Stimulated activated CD4-positive, alpha-beta T cell treated with anti-CD3 and anti-CD28 coated beads, Interleukin-4, amount 100 ng/mL, for 4 hours (primary cell): Measurements from ENCODE around the gene NOB1.
"Not testable (repeated sequence)": the region's sequence is repeated elsewhere in the genome, so short reads cannot be mapped to it uniquely, and the experiment has no call there.

Experiments used
- DNase-seq, 2 experiments: peaks; one replicate each; pipeline ENCODE4 v3.0.0-alpha.2; 2020

The NOB1 gene

DNA sequence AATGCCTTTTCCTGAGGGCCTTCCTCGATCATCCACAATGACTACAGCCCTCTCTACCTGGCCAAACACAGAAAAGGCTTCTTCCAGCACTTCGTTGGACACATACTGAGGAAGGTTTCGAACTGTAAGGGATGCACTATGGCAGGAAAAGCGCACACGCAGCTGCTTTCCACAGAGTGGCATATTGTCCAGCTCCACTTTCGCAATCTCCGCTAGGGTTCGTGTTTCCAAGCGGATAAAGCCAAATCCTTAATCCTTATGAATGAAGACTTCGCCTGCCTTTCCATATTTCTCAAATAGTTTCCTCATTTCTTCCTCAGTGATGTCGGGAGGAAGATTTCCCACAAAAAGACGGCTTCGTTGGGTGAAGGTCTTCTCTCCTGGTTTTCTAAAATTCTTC is 2.6 kb upstream of the NOB1 start:
- DNase-seq, result not testable (repeated sequence)

DNA sequence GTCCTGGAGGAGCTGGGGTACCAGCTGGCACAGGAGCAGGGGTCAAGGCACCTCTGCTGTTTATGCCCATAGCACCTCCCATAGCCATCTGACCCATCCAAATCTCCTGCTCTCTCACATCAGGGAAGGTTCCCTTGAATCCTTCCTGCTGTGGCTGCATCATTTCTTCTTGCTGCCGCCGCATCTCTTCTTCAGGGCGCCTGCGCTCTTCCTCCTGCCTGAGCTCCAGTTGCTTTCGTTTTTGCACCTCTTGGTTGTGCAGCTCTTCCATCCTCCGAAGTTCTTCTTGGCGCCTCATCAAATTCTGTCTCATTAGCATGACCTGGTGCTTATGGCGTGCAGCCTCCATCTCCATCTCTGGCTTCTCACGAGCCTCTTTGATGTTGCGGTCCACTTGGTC is 2.0 kb upstream of the NOB1 start:
- DNase-seq, result no peak

DNA sequence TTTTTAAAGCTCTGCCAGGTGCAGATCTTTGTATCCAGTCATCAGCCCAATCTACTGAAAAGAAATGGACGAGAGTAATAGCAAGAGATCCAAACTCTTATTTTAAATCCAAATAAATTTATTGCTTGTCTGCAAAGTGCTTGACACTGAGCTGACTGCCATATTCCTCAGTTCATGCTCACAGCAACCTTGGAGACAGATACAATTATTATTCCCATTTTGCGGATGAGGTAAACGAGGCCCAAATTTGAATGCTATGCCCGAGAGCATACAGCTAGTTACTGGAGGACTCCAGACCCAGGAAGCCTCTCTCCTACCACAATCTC is 620 bp downstream of the NOB1 start:
- no peak for DNase-seq

DNA sequence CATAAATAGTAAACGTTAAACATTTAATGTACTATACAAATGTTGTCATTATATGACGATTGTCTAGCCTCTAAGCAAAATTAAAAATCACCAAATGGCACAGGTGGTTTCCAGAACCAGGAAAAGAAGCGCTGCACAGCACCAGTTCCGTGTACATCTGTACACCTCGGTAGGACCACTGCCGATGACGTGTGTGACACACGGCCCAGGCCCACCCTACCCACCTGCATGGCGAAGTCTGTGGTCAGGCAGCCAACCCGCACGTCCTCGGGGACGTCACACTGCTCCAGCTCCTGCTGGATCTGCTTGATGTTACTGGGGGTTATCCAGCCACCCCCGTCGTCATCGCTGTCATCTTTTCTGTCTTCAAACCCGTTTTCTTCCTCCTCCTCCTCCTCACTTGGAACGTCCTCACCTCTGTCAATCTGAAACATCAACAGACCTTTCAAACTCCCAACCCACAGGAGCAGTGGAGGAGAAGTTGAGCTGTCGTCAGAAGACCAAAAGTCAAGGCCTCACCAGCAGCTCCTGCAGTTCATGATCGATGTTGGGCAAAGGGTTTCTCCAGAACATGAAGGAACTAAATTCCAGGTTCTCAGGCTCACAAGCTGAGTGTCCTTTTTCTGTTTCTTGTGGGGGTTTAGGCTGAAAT is 5.9 kb downstream of the NOB1 start:
- DNase-seq, result no peak

DNA sequence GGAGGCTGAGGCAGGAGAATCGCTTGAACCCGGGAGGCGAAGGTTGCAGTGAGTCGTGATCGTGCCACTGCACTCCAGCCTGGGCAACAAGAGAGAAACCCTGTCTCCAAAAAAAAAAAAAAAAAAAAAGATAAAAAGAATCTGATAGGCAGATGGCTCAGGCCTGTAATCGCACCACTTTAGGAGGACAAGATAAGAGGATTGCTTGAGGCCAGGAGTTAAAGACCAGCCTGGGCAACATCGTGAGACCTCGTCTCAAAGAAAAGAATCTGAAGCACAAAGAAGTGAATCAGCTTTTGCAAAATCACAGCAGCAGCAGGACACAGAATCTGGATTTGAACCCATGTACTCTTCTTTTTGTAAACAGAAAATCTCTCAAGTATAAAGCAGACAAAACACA is 7.6 kb downstream of the NOB1 start:
- no peak for DNase-seq

GRCh38 chr16:69745959-69746358 is 8.8 kb downstream of the NOB1 start:
- no peak for DNase-seq

DNA sequence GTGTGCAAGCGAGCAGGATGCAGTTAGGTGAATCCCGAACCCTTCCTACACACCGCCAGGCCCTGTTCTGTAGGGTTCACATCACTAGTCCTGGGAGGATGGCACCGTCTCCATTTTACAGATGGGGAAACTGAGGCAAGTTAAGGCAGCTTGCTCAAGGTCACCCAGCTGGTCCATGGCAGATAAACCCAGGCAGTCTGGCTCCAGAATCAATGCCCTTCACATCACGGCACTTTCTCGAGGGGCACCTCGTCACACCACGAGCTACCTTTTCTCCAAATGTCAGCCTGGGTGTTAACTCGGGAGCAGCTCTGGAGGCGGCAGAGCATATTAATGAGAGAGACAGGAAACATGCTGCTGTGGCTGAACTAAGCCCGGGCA is 9.5 kb downstream of the NOB1 start:
- no peak for DNase-seq

GRCh38 chr16:69744363-69745231 is 10.1 kb downstream of the NOB1 start:
- no peak for DNase-seq

DNA sequence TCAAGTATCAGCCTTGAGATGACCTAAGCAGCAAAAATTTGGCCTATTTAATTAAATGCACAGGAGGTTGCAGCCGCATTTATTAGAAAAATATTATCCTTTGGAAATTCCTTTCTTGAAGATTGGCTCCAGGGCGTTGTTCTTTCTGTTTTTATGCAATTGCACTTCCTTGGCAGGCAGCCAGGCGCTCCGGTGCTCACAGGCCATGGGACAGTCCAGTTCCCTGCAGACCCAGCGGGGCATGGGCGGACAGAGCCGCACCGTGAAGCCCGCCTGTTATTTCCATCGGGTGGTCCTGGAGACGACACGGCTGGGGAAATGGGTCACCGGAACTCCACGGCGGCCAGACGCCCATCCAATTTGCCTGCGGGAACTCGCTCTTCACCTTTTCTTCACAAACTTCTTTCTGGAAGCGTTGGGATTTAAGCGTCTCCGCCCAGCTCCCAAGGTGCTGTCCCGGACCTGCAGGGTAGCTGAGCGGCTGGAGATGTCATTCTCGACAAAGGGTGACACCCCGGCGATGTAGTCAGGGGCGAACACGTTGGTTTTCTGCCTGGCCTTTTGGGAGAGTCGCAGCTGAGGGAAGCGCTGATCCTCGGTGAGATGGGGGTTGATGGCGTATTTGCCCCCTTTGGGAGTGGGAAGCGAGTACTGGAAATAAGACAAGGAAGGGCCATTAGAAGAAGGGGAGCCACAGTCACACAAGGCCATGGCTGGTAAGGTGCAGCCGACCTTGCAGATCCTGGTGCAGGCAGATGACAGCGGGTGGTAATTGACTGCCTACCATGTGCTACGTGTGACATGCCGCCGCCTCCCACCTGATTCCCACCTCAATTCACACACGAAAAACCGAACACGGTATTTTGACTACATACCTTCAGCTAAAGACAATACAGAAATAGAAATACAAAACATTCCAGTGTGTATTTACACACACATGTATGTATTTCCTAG is 12.5 kb downstream of the NOB1 start:
- no peak for DNase-seq

DNA sequence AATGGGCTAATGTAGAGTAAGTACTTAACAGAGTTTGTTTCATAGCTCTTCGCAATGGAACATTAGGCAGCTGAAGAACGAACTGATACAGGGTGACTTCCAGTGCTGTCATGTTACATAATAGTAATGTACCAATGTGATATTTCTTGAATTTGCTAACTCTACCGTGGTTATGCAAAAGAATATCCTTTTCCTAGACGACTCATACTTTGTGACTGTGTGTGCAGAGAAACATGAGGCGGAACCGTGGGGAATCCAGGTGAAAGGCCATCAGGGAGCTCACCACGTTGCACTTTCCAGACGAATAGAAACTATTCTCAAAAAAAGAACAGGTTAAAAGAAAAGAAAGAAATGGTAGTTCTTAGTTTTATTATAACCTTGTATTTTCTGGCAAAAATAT is 13.2 kb downstream of the NOB1 start:
- DNase-seq, result no peak

- no peak for DNase-seq
Measured at GRCh38 chr16:69732101-69732500, 22.6 kb downstream of the NOB1 start.

DNA sequence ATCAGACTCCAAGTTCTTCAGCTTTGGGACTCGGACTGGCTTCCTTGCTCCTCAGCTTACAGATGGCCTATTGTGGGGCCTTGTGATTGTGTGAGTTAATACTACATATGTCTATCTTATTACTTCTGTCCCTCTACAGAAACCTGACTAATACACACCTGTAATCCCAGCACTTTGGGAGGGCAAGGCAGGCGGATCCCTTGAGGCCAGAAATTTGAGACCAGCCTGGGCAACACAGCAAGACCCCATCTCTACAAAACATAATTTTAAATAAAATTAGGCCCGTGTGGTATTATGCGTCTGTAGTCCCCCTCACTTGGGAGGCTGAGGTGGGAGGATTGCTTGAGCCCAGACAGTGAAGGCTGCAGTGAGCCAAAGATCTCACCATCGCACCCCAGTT is 23.4 kb downstream of the NOB1 start:
- not testable (repeated sequence) for DNase-seq

DNA sequence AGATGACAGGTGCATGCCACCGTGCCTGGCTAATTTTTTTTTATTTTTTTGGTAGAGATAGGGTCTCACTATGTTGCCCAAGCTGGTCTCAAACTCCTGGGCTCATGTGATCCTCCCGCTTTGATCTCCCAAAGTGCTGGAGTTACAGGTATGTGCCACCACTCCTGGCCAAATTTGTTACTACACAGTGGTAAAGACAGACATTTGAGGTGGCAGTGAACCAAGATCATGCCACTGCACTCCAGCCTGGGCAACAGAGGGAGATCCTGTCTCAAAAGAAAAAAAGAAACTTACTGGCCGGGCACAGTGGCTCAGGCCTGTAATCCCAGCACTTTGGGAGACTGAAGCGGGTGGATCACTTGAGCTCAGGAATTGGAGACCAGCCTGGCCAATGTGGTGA is 25.7 kb downstream of the NOB1 start:
- not testable (repeated sequence) for DNase-seq

DNA sequence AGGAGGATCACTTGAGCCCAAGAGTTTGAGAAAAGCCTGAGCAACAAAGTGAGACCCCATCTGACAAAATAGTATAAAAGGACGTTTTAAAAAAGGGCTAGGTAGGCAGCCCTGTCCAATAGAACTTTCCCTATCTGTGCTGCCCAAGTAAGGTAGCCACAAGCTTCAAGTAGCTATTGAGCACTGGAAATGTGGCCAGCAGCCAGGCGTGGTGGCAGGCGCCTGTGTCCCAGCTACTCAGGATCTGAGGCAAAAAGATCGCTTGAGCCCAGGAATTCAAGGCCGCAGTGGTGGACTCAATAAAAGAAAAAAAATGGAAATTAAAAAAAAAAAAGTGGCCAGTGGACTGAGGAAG is 26.8 kb downstream of the NOB1 start:
- DNase-seq, result no peak

GRCh38 chr16:69726313-69727060 is 28.2 kb downstream of the NOB1 start, which contains the start of gene NQO1:
TSS of gene NQO1 (minus strand) at chr16:69726560. CDS start at chr16:69726439, 121 bp downstream.
- DNase-seq, result peak; percentile 81 to 86

GRCh38 chr16:69725480-69726312 is 29.0 kb downstream of the NOB1 start:
- no peak for DNase-seq

DNA sequence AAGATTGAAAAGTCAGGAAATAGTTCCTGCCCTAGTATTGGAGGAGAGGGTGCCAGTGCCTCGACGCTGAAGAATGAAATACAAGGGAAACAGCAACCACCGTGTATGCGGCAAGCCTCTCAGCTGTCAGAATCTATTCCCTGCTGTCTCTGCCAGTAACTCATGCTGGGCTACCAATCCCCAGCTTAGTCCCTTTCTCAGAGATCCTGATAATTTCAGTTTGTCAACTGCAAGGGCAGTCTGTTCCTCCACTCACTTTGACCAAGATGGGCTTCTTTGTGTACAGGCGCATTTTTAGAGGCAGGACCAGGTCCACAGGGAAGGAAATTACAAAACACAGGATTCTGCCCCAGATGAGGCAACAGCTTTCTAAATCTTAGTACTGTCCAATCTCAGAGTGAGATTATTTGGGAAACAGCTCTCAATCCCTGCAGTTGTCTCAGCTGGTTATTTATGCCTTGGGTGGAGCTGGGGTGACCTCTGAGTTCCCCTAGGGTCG is 29.7 kb downstream of the NOB1 start:
- no peak for DNase-seq

DNA sequence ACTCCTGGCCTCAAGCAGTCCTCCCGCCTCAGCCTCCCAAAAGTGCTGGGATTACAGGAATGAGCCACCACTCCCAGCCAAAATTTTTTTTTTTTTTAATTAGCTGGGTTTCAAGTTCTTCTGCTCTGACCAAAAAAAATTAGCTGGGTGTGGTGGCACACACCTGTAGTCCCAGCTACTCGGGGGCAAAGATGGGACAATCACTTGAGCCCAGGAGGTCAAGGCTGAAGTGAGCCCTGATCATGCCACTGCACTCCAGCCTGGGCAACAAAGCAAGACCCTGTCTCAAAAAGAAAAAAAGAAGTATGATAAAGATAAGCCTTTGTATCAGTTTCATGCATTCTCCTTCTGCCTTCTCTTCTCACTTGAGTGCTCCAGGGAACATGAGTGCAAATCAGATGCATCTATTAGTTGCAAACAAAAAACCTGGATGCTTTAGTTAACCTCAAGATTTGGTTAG is 30.3 kb downstream of the NOB1 start:
- DNase-seq, result no peak

- no peak for DNase-seq
Measured at GRCh38 chr16:69721441-69721957, 33.2 kb downstream of the NOB1 start.

- DNase-seq, result no peak
Measured at GRCh38 chr16:69720822-69721430, 33.8 kb downstream of the NOB1 start.
